ENCODE results near the gene KRT33B.

The KRT33B gene

DNA sequence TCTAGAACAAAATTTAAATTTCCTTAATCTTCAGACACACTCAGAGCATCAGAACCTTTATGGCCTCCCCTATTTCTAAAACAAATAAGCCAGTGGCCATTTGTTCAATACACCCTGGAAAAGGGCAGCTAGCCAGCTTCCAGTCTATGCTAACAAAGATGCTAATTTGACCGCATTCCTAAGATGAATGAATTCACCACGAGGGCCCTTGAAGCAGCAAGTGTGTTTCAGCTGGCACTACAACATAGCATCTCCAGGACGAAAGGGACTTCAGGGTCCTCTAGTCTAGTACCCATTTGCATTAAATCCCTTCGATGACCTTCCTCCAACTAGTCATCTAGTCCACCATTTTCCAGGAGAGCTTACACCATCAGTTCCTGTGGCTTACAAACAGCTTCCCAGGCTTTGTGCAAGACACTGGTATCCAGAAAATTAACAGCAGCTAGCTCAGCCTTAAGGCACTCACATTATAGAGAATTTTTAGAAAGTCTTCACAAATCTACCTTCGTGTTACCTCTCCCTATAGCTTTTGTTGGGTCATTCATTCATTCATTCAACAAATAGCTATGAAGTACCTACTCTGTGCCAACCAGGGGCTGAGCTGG lies 43.8 kb upstream of the KRT33B start:
- 55% methylated on average over 4 of the region's 5 CpGs for WGBS
- Histone ChIP-seq H3K9me3 (ENCODE audit: control insufficient read depth, low read length) (no peaks in the 10 kb centered on the region), H3K14ac (ENCODE audit: low read length in 2 of 2) (no peak overlapping the region), H3K27ac (ENCODE audit: low read length, poor library complexity, severe bottlenecking) (peak overlapping the region; percentile 25), H2BK15ac (ENCODE audit: low read depth, poor library complexity, severe bottlenecking) (no peak overlapping the region), H4K8ac (ENCODE audit: low read length) (no peak overlapping the region), H3K27me3 (ENCODE audit: control insufficient read depth in 1 of 2, insufficient read depth in 1 of 2, low read length in 2 of 2) (peaks cover 0 to 22% of the 10 kb centered on the region in 2 experiments), H4K91ac (ENCODE audit: low read length) (no peak overlapping the region), H2BK120ac (ENCODE audit: low read depth, low read length) (no peak overlapping the region), H2BK12ac (ENCODE audit: low read length in 2 of 2) (no peak overlapping the region), H3K79me1 (replicated peaks; ENCODE audit: low read length, poor library complexity, severe bottlenecking) (no peaks in the 10 kb centered on the region), H3K4me2 (ENCODE audit: low read length, poor library complexity, severe bottlenecking) (no peak overlapping the region), H3K4me3 (ENCODE audit: insufficient read depth in 1 of 2, low read depth in 1 of 2, low read length in 2 of 2) (no peak overlapping the region), H3K4me1 (ENCODE audit: control insufficient read depth, insufficient read depth, low read depth, low read length) (peaks cover 10% of the 10 kb centered on the region), H3K4ac (ENCODE audit: low read depth in 1 of 2, low read length in 2 of 2) (no peak overlapping the region), H2AFZ (ENCODE audit: low read depth, low read length) (no peak overlapping the region), H3K36me3 (ENCODE audit: control insufficient read depth in 1 of 2, insufficient read depth in 2 of 2, low read depth in 1 of 2, low read length in 2 of 2) (no peaks in the 10 kb centered on the region), H3K18ac (ENCODE audit: low read depth in 1 of 2, low read length in 2 of 2) (no peak overlapping the region), H2BK5ac (ENCODE audit: low read depth, low read length, poor library complexity, severe bottlenecking) (no peak overlapping the region), H3K9ac (ENCODE audit: low read length) (no peak overlapping the region), H3K23ac (ENCODE audit: low read length in 2 of 2) (no peak overlapping the region), H2AK5ac (ENCODE audit: low read length, severe bottlenecking) (peak overlapping the region; percentile 49)
- DNase-seq, result no peak

- 92% methylated on average over 20 of the region's 20 CpGs for WGBS
- H4K8ac ChIP-seq (ENCODE audit: low read length), result no peak overlapping the region
These were observed 41.6 kb upstream of the KRT33B start for GRCh38 chr17:41411072-41411840.

DNA sequence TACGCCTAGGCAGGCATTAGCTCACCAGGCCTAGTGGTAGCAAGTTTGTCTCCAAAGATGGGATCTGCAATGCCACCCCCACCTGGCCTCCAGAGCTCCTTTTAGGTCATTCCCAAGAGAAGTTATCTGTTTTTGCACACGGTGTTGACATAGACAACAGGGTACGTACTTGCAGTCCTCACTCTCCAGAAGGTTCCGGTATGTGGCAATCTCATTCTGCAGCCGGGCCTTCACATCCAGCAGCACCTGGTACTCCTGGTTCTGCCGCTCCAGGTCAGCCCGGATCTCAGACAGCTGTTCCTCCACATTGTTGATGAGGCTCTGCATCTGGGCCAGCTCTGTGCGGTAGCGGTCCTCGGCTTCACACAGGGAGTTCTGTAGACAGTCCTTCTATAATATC lies 37.6 kb upstream of the KRT33B start:
- Histone ChIP-seq H3K4me2 (ENCODE audit: low read length, poor library complexity, severe bottlenecking) (no peak overlapping the region), H4K91ac (ENCODE audit: low read length) (no peak overlapping the region), H3K4me3 (ENCODE audit: insufficient read depth in 1 of 2, low read depth in 1 of 2, low read length in 2 of 2) (no peak overlapping the region), H3K36me3 (ENCODE audit: control insufficient read depth in 1 of 2, insufficient read depth in 2 of 2, low read depth in 1 of 2, low read length in 2 of 2) (no peaks in the 10 kb centered on the region), H3K23ac (ENCODE audit: low read length in 2 of 2) (no peak overlapping the region), H3K27ac (ENCODE audit: low read length, poor library complexity, severe bottlenecking) (no peak overlapping the region), H3K9ac (ENCODE audit: low read length) (no peak overlapping the region), H2BK120ac (ENCODE audit: low read depth, low read length) (no peak overlapping the region), H3K4me1 (ENCODE audit: control insufficient read depth, insufficient read depth, low read depth, low read length) (peaks cover 19% of the 10 kb centered on the region), H2BK5ac (ENCODE audit: low read depth, low read length, poor library complexity, severe bottlenecking) (no peak overlapping the region), H3K27me3 (ENCODE audit: control insufficient read depth in 1 of 2, insufficient read depth in 1 of 2, low read length in 2 of 2) (peaks cover 0 to 20% of the 10 kb centered on the region in 2 experiments), H3K18ac (ENCODE audit: low read depth in 1 of 2, low read length in 2 of 2) (no peak overlapping the region), H2BK12ac (ENCODE audit: low read length in 2 of 2) (no peak overlapping the region), H3K14ac (ENCODE audit: low read length in 2 of 2) (no peak overlapping the region), H2AK5ac (ENCODE audit: low read length, severe bottlenecking) (no peak overlapping the region), H2BK15ac (ENCODE audit: low read depth, poor library complexity, severe bottlenecking) (no peak overlapping the region), H3K9me3 (ENCODE audit: control insufficient read depth, low read length) (no peaks in the 10 kb centered on the region), H4K8ac (ENCODE audit: low read length) (no peak overlapping the region), H3K4ac (ENCODE audit: low read depth in 1 of 2, low read length in 2 of 2) (no peak overlapping the region), H2AFZ (ENCODE audit: low read depth, low read length) (no peak overlapping the region), H3K79me1 (replicated peaks; ENCODE audit: low read length, poor library complexity, severe bottlenecking) (no peaks in the 10 kb centered on the region)
- DNase-seq, result no peak
- 94% methylated on average over 10 of the region's 10 CpGs for WGBS

More at GRCh38 chr17:41411072-41411840, 41.6 kb upstream of the KRT33B start:
- no peak overlapping the region for H3K27ac ChIP-seq (ENCODE audit: low read length, poor library complexity, severe bottlenecking)
- H4K91ac ChIP-seq (ENCODE audit: low read length), result no peak overlapping the region
- H3K9ac ChIP-seq (ENCODE audit: low read length), result no peak overlapping the region
- DNase-seq, result no peak
- H2BK5ac ChIP-seq (ENCODE audit: low read depth, low read length, poor library complexity, severe bottlenecking), result no peak overlapping the region
- no peak overlapping the region for H3K18ac ChIP-seq (ENCODE audit: low read depth in 1 of 2, low read length in 2 of 2)
- H3K9me3 ChIP-seq (ENCODE audit: control insufficient read depth, low read length), result no peaks in the 10 kb centered on the region
- no peak overlapping the region for H3K4ac ChIP-seq (ENCODE audit: low read depth in 1 of 2, low read length in 2 of 2)
- H2AK5ac ChIP-seq (ENCODE audit: low read length, severe bottlenecking), result no peak overlapping the region
- H3K27me3 ChIP-seq (ENCODE audit: control insufficient read depth in 1 of 2, insufficient read depth in 1 of 2, low read length in 2 of 2), result peaks cover 0 to 27% of the 10 kb centered on the region in 2 experiments
- no peak overlapping the region for H3K4me2 ChIP-seq (ENCODE audit: low read length, poor library complexity, severe bottlenecking)
- no peak overlapping the region for H2BK15ac ChIP-seq (ENCODE audit: low read depth, poor library complexity, severe bottlenecking)
- H3K23ac ChIP-seq (ENCODE audit: low read length in 2 of 2), result no peak overlapping the region
- no peaks in the 10 kb centered on the region for H3K79me1 ChIP-seq (replicated peaks; ENCODE audit: low read length, poor library complexity, severe bottlenecking)
- H2BK12ac ChIP-seq (ENCODE audit: low read length in 2 of 2), result no peak overlapping the region
- no peak overlapping the region for H3K4me3 ChIP-seq (ENCODE audit: insufficient read depth in 1 of 2, low read depth in 1 of 2, low read length in 2 of 2)
- no peak overlapping the region for H2AFZ ChIP-seq (ENCODE audit: low read depth, low read length)
- no peak overlapping the region for H3K14ac ChIP-seq (ENCODE audit: low read length in 2 of 2)
- H3K4me1 ChIP-seq (ENCODE audit: control insufficient read depth, insufficient read depth, low read depth, low read length), result peaks cover 8% of the 10 kb centered on the region
- no peaks in the 10 kb centered on the region for H3K36me3 ChIP-seq (ENCODE audit: control insufficient read depth in 1 of 2, insufficient read depth in 2 of 2, low read depth in 1 of 2, low read length in 2 of 2)
- H2BK120ac ChIP-seq (ENCODE audit: low read depth, low read length), result no peak overlapping the region

DNA sequence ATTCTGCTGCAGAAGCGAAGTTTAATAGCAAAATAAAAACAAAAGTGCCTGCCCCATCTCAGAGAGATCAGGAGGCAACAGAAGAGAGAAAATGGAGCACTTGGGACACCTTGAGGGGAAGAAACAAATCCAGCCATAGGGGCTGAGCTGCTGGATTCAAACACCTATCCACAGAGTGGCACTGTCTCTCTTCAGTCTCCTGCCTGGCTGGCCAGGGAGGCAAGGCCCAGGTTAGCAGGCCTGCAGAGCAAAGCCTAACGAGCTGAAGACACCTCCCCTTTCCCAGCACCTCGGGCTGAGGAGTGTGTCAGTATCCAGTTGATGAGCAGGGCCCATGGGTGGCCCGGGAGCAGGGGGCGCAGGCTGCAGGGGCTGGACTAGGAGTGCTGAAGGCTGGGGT lies 36.6 kb upstream of the KRT33B start:
- Histone ChIP-seq H2BK15ac (ENCODE audit: low read depth, poor library complexity, severe bottlenecking) (no peak overlapping the region), H3K27ac (ENCODE audit: low read length, poor library complexity, severe bottlenecking) (no peak overlapping the region), H3K14ac (ENCODE audit: low read length in 2 of 2) (no peak overlapping the region), H4K91ac (ENCODE audit: low read length) (no peak overlapping the region), H3K4ac (ENCODE audit: low read depth in 1 of 2, low read length in 2 of 2) (no peak overlapping the region), H3K9ac (ENCODE audit: low read length) (no peak overlapping the region), H2AK5ac (ENCODE audit: low read length, severe bottlenecking) (no peak overlapping the region), H2BK12ac (ENCODE audit: low read length in 2 of 2) (no peak overlapping the region), H3K4me1 (ENCODE audit: control insufficient read depth, insufficient read depth, low read depth, low read length) (peaks cover 22% of the 10 kb centered on the region), H3K4me2 (ENCODE audit: low read length, poor library complexity, severe bottlenecking) (no peak overlapping the region), H3K79me1 (replicated peaks; ENCODE audit: low read length, poor library complexity, severe bottlenecking) (no peaks in the 10 kb centered on the region), H3K36me3 (ENCODE audit: control insufficient read depth in 1 of 2, insufficient read depth in 2 of 2, low read depth in 1 of 2, low read length in 2 of 2) (no peaks in the 10 kb centered on the region), H2BK5ac (ENCODE audit: low read depth, low read length, poor library complexity, severe bottlenecking) (no peak overlapping the region), H2AFZ (ENCODE audit: low read depth, low read length) (no peak overlapping the region), H3K9me3 (ENCODE audit: control insufficient read depth, low read length) (no peaks in the 10 kb centered on the region), H4K8ac (ENCODE audit: low read length) (no peak overlapping the region), H3K18ac (ENCODE audit: low read depth in 1 of 2, low read length in 2 of 2) (no peak overlapping the region), H3K27me3 (ENCODE audit: control insufficient read depth in 1 of 2, insufficient read depth in 1 of 2, low read length in 2 of 2) (peaks cover 0 to 21% of the 10 kb centered on the region in 2 experiments), H3K4me3 (ENCODE audit: insufficient read depth in 1 of 2, low read depth in 1 of 2, low read length in 2 of 2) (no peak overlapping the region), H2BK120ac (ENCODE audit: low read depth, low read length) (no peak overlapping the region), H3K23ac (ENCODE audit: low read length in 2 of 2) (no peak overlapping the region)
- DNase-seq, result no peak
- WGBS, result 65% methylated on average over 5 of the region's 5 CpGs

All from mesenchymal stem cell (in vitro differentiated cells and primary cell).